GM18951 (cell line): ENCODE measurements around the gene YKT6.
"Not testable (repeated sequence)": the region's sequence is repeated elsewhere in the genome, so short reads cannot be mapped to it uniquely, and the experiment has no call there.

Experiments used
- POLR2A ChIP-seq: IDR thresholded peaks from 4 replicates; pipeline ENCODE4 v1.6.1; 2011; ENCODE audit warnings: mild to moderate bottlenecking; ENCODE audit not compliant: insufficient read length, insufficient read depth; ENCODE audit errors: extremely low read depth
- in situ Hi-C: fragments of 300-500 bp; cut with MboI; formaldehyde crosslinking; loops from one replicate; pipeline ENCODE4 v1.12.0; 2022; ENCODE audit warnings: low sequenced_read_pairs, mixed read lengths, inconsistent platforms; ENCODE audit not compliant: unreplicated experiment

The YKT6 gene

GRCh38 chr7:44189993-44190872, 10.5 kb upstream of the YKT6 start:
- TF ChIP-seq POLR2A = no peak
- in situ Hi-C loops = no loop called here

GRCh38 chr7:44191171-44191570, 9.6 kb upstream of the YKT6 start:
- in situ Hi-C loops = no loop called here
- TF ChIP-seq POLR2A = no peak

- TF ChIP-seq POLR2A = no peak
- in situ Hi-C loops = no loop called here
Measured at GRCh38 chr7:44193011-44193802, 7.6 kb upstream of the YKT6 start.

- in situ Hi-C loops = no loop called here
- TF ChIP-seq POLR2A = no peak
Measured at GRCh38 chr7:44194069-44194468, 6.7 kb upstream of the YKT6 start.

- in situ Hi-C loops = no loop called here
- TF ChIP-seq POLR2A = no peak
Measured at GRCh38 chr7:44194562-44195145, 6.1 kb upstream of the YKT6 start.

GRCh38 chr7:44195889-44196288, 4.9 kb upstream of the YKT6 start:
- TF ChIP-seq POLR2A = no peak
- in situ Hi-C loops = no loop called here

- in situ Hi-C loops = no loop called here
Measured at GRCh38 chr7:44196450-44196872, 4.3 kb upstream of the YKT6 start.

GRCh38 chr7:44197474-44197873, 3.3 kb upstream of the YKT6 start:
- in situ Hi-C loops = no loop called here

More at GRCh38 chr7:44196450-44196872, 4.3 kb upstream of the YKT6 start:
- TF ChIP-seq POLR2A = no peak

GRCh38 chr7:44200163-44200562, 615 bp upstream of the YKT6 start:
- in situ Hi-C loops = not testable (repeated sequence)

More at GRCh38 chr7:44197474-44197873, 3.3 kb upstream of the YKT6 start:
- no peak for TF ChIP-seq POLR2A

GRCh38 chr7:44201813-44202212, 1.0 kb downstream of the YKT6 start:
- no peak for TF ChIP-seq POLR2A
- in situ Hi-C loops = no loop called here

GRCh38 chr7:44206008-44206407, 5.2 kb downstream of the YKT6 start:
- no peak for TF ChIP-seq POLR2A
- in situ Hi-C loops = no loop called here

- in situ Hi-C loops = no loop called here
- no peak for TF ChIP-seq POLR2A
Measured at GRCh38 chr7:44208085-44208484, 7.3 kb downstream of the YKT6 start.

GRCh38 chr7:44210107-44210506, 9.3 kb downstream of the YKT6 start:
- TF ChIP-seq POLR2A = no peak
- in situ Hi-C loops = no loop called here

GRCh38 chr7:44211126-44211675, 10.4 kb downstream of the YKT6 start:
- in situ Hi-C loops = no loop called here
- no peak for TF ChIP-seq POLR2A

GRCh38 chr7:44212018-44212417, 11.2 kb downstream of the YKT6 start:
- in situ Hi-C loops = no loop called here
- TF ChIP-seq POLR2A = no peak
